Fibroblast of lung (primary cell): ENCODE measurements around the gene ENPP3. TPM values are rescaled to one million over a fixed set of nuclear protein-coding genes. Genes with fewer than 3 reads are reported as not detected.
"Not testable (repeated sequence)": the region's sequence is repeated elsewhere in the genome, so short reads cannot be mapped to it uniquely, and the experiment has no call there.

Experiments
- DNase-seq, 2 donors: peaks; one replicate each; pipeline versions ENCODE4 v3.0.0 to v3.0.0-alpha.2; 2010; ENCODE audit warnings: low read depth in 2 of 2
- H2AFZ ChIP-seq: 2 replicates; pipeline ENCODE4 v1.5.1; 2012; ENCODE audit warnings: low read length, control low read depth, inconsistent platforms
- H3K27ac ChIP-seq: 2 replicates; pipeline ENCODE4 v1.5.1; 2011; ENCODE audit warnings: low read length, control low read depth; ENCODE audit not compliant: insufficient read depth
- H3K27me3 ChIP-seq: 2 replicates; pipeline ENCODE4 v1.5.1; 2011; ENCODE audit warnings: mild to moderate bottlenecking, low read length; ENCODE audit not compliant: control insufficient read depth, insufficient read depth
- H3K36me3 ChIP-seq: 2 replicates; pipeline ENCODE4 v1.5.1; 2011; ENCODE audit warnings: low read length; ENCODE audit not compliant: control insufficient read depth, insufficient read depth
- H3K4me1 ChIP-seq: 2 replicates; pipeline ENCODE4 v1.5.1; 2011; ENCODE audit warnings: low read length; ENCODE audit not compliant: control insufficient read depth, insufficient read depth; ENCODE audit errors: extremely low read depth
- H3K4me2 ChIP-seq: 2 replicates; pipeline ENCODE4 v1.5.1; 2011; ENCODE audit warnings: low read length, control low read depth; ENCODE audit not compliant: insufficient read depth; ENCODE audit errors: extremely low read depth
- H3K4me3 ChIP-seq, 4 experiments: fragments of 200-600 bp in 1 of 4; sonication (generic) in 1 of 4; replicated peaks in 1 of 4; 2 replicates each; pipeline ENCODE4 v1.5.1; 2011 to 2016; ENCODE audit warnings: low read length in 4 of 4, low read depth in 3 of 4, mild to moderate bottlenecking in 3 of 4, control low read depth in 2 of 4, inconsistent platforms in 1 of 4, mixed read lengths in 1 of 4; ENCODE audit not compliant: insufficient read depth in 1 of 4; ENCODE audit errors: control extremely low read depth in 1 of 4
- H3K79me2 ChIP-seq: 2 replicates; pipeline ENCODE4 v1.5.1; 2012; ENCODE audit warnings: mild to moderate bottlenecking, low read length, inconsistent platforms; ENCODE audit not compliant: control insufficient read depth, insufficient read depth
- H3K9ac ChIP-seq: 2 replicates; pipeline ENCODE4 v1.5.1; 2011; ENCODE audit warnings: mild to moderate bottlenecking, low read length, control low read depth; ENCODE audit not compliant: insufficient read depth
- H3K9me3 ChIP-seq: 2 replicates; pipeline ENCODE4 v1.5.1; 2012; ENCODE audit warnings: low read depth, low read length; ENCODE audit not compliant: control insufficient read depth, insufficient read depth
- H4K20me1 ChIP-seq: 2 replicates; pipeline ENCODE4 v1.5.1; 2011; ENCODE audit warnings: low read length; ENCODE audit not compliant: control insufficient read depth, insufficient read depth; ENCODE audit errors: extremely low read depth
- EZH2 ChIP-seq: IDR thresholded peaks from 2 replicates; pipeline ENCODE4 v1.5.1; 2012; ENCODE audit warnings: low read length, control low read depth, mild to moderate bottlenecking; ENCODE audit errors: missing control alignments
- polyA plus RNA-seq, 2 donors: library from polyadenylated mRNA; depleted of rRNA in 1 of 2; stranded (reverse) in 1 of 2; unstranded in 1 of 2; fragments of >200 nt; gene quantifications; 2 replicates each; pipeline ENCODE4 v1.2.1, GENCODE V29; 2011 to 2012; ENCODE audit warnings: missing spikeins in 1 of 2
- total RNA-seq: library from RNA; depleted of rRNA; stranded (reverse); fragments of >200 nt; gene quantifications from 2 replicates; pipeline ENCODE4 v1.2.1, GENCODE V29; 2014
- TF ChIP-seq, protein P1 (sequence below), 2 donors: IDR thresholded peaks in 1 of 2; conservative IDR thresholded peaks in 1 of 2; 1 replicate in 1 of 2; 2 replicates in 1 of 2; pipeline ENCODE4 v1.5.1; 2011 to 2012; ENCODE audit warnings: low read length in 2 of 2, control low read depth in 1 of 2, inconsistent platforms in 1 of 2, low read depth in 1 of 2, mild to moderate bottlenecking in 1 of 2

ENPP3 gene
- total and polyA plus RNA-seq, 2 donors (not counting 1 experiment from before 2014, with no cell fraction given): 0.06 to 0.17 TPM

DNA sequence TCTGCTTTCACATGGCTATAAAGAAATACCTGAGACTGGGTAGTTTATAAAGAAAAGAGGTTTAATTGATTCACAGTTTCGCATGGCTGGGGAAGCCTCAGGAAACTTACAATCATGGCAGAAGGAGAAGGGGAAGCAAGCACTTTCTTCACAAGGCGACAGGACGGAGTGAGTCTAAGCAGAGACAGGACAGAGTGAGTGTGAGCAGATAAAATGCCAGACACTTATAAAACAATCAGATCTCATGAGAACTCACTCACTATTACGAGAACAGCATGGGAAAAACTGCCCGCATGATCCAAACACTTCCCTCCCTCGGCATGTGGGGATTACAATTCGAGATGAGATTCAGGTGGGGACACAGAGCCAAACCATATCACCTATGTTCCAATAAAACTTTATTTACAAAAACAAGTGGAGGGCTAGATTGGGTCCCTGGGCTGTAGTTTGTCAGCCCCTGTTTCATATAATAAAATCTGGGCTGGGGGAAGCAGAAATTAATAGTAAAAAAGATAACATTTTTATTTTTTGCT is 110.8 kb downstream of the ENPP3 start:
- H3K79me2 ChIP-seq: no peaks in the 10 kb centered on the region
- TF ChIP-seq, protein P1, sequence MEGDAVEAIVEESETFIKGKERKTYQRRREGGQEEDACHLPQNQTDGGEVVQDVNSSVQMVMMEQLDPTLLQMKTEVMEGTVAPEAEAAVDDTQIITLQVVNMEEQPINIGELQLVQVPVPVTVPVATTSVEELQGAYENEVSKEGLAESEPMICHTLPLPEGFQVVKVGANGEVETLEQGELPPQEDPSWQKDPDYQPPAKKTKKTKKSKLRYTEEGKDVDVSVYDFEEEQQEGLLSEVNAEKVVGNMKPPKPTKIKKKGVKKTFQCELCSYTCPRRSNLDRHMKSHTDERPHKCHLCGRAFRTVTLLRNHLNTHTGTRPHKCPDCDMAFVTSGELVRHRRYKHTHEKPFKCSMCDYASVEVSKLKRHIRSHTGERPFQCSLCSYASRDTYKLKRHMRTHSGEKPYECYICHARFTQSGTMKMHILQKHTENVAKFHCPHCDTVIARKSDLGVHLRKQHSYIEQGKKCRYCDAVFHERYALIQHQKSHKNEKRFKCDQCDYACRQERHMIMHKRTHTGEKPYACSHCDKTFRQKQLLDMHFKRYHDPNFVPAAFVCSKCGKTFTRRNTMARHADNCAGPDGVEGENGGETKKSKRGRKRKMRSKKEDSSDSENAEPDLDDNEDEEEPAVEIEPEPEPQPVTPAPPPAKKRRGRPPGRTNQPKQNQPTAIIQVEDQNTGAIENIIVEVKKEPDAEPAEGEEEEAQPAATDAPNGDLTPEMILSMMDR (conservative IDR thresholded peaks at IDR 0.05 in 1 of 2, IDR thresholded peaks at IDR 0.05 in 1 of 2; ENCODE audit: low read depth in 1 of 2, low read length in 2 of 2): no peak
- TF ChIP-seq EZH2: no peak
- no peak for DNase-seq
- H3K27me3 ChIP-seq: no peaks in the 10 kb centered on the region
- no peak overlapping the region for H3K9ac ChIP-seq
- H3K4me1 ChIP-seq: no peaks in the 10 kb centered on the region
- no peaks in the 10 kb centered on the region for H4K20me1 ChIP-seq
- H3K4me2 ChIP-seq: no peak overlapping the region
- H3K4me3 ChIP-seq: no peak overlapping the region
- no peak overlapping the region for H3K27ac ChIP-seq
- H3K9me3 ChIP-seq: no peaks in the 10 kb centered on the region
- no peaks in the 10 kb centered on the region for H3K36me3 ChIP-seq
- H2AFZ ChIP-seq: peak overlapping the region; percentile 74

DNA sequence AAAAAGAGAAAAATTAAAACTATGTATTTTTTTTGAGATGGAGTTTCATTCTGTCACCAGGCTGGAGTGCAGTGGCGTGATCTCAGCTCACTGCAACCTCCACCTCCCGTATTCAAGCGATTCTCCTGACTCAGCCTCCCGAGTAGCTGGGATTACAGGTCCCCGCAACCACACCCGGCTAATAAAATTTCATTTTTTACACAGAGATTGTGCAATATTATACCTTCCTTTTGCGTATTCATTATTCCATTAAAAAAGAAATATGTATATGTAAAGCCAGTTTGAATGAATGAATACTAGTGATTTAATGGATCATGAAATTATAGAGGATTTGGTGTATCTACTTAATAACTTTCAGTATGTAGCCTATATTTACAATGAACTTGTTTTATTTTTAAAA is 111.9 kb downstream of the ENPP3 start:
- Histone ChIP-seq H3K4me1 (peaks cover 2% of the 10 kb centered on the region), H3K9me3 (no peaks in the 10 kb centered on the region), H3K36me3 (no peaks in the 10 kb centered on the region), H3K4me2 (no peak overlapping the region), H3K4me3 (no peak overlapping the region), H3K27me3 (no peaks in the 10 kb centered on the region), H4K20me1 (no peaks in the 10 kb centered on the region), H2AFZ (no peak overlapping the region), H3K79me2 (no peaks in the 10 kb centered on the region), H3K9ac (no peak overlapping the region), H3K27ac (no peak overlapping the region)
- TF ChIP-seq, protein P1 (conservative IDR thresholded peaks at IDR 0.05 in 1 of 2, IDR thresholded peaks at IDR 0.05 in 1 of 2; ENCODE audit: low read depth in 1 of 2, low read length in 2 of 2): no peak
- no peak for TF ChIP-seq EZH2
- no peak for DNase-seq

DNA sequence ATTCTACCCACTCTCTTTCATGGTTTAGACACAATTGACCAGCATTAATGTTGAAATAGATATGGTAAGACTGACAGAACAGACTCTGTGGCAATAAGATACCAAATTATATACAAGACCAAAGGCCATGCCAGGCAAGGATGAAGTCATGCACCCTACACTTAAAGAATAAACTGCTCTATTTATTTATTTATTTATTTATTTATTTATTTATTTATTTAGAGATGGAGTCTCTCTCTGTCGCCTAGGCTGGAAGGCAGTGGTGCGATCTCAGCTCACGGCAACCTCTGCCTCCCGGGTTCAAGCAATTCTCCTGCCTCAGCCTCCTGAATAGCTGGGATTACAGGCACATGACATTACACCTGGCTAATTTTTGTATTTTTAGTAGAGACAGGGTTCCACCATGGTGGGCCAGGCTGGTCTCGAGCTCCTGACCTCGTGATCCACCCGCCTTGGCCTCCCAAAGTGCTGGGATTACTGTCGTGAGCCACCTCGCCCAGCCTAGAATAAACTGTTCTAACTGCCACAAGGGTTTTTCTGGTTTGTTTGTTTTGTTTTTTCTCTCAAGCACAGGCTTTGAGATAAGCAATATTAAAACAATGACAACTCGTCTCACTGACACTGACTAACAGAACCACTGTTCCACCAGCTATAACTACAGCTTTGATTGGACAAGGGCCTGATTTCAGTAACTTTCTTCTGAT is 114.1 kb downstream of the ENPP3 start:
- peak overlapping the region; percentile 34 for H2AFZ ChIP-seq
- not testable (repeated sequence) for H3K9me3 ChIP-seq, H3K9ac ChIP-seq, H4K20me1 ChIP-seq, H3K27ac ChIP-seq, H3K4me1 ChIP-seq, H3K4me3 ChIP-seq, H3K4me2 ChIP-seq, H3K27me3 ChIP-seq, DNase-seq, H3K79me2 ChIP-seq, H3K36me3 ChIP-seq
